GM19035 (cell line): ENCODE results near the gene TP73.

Experiments used
- ATAC-seq: cut with Tn5 transposase; IDR thresholded peaks from one replicate; pipeline ENCODE4 v1.9.1; 2021; ENCODE audit not compliant: unreplicated experiment

Gene TP73

GRCh38 chr1:3776231-3776961 is 124.1 kb downstream of the TP73 start:
- ATAC-seq: no peak

GRCh38 chr1:3777078-3777547 is 124.8 kb downstream of the TP73 start:
- no peak for ATAC-seq

- no peak for ATAC-seq
These were observed 125.6 kb downstream of the TP73 start for GRCh38 chr1:3777647-3778589.

- no peak for ATAC-seq
These were observed 126.4 kb downstream of the TP73 start for GRCh38 chr1:3778590-3779264.

- no peak for ATAC-seq
These were observed 127.1 kb downstream of the TP73 start for GRCh38 chr1:3779265-3779911.

GRCh38 chr1:3779912-3780416 is 127.6 kb downstream of the TP73 start:
- no peak for ATAC-seq

GRCh38 chr1:3780901-3781300 is 128.6 kb downstream of the TP73 start:
- ATAC-seq: no peak

- no peak for ATAC-seq
These were observed 131.5 kb downstream of the TP73 start for GRCh38 chr1:3783651-3784474.

- no peak for ATAC-seq
These were observed 132.7 kb downstream of the TP73 start for GRCh38 chr1:3785045-3785444.

GRCh38 chr1:3785456-3786157 is 133.3 kb downstream of the TP73 start:
- ATAC-seq: no peak
